Measurements from ENCODE around the gene CYP2F1. TPM values are rescaled to one million over a fixed set of nuclear protein-coding genes. Genes with fewer than 3 reads are reported as not detected.
"Not testable (repeated sequence)": the region's sequence is repeated elsewhere in the genome, so short reads cannot be mapped to it uniquely, and the experiment has no call there.

The CYP2F1 gene
- total RNA-seq, 1 experiment from 2014 or later = not detected

- ChIA-PET POLR2A (interaction anchor here (0.7 to 0.8 kb wide), 2 partner anchors 257 to 367 kb away, joined by 3 to 5 read pairs; no protein-coding TSS in a partner anchor), CTCF (interaction anchor here (0.6 to 1.1 kb wide), 5 partner anchors 81 to 509 kb away, joined by 3 to 5 read pairs (median 3); partner anchors contain the start of gene EGLN2)
- H3K4me3 ChIP-seq (ENCODE audit: low read depth, low read length) = no peak overlapping the region
- intact Hi-C loops (cut with micrococcal nuclease; ENCODE audit: unreplicated experiment) = loop anchor here (1.0 to 2.0 kb wide), 2 partner anchors 170 to 482 kb away; no protein-coding TSS in a partner anchor
- BruUV-seq (replicated peaks) = no TSS peak
- H3K9me3 ChIP-seq = no peaks in the 10 kb centered on the region
- H3K4me1 ChIP-seq = no peaks in the 10 kb centered on the region
- H3K9me3 Mint-ChIP-seq (ENCODE audit: unreplicated experiment) = no peaks in the 10 kb centered on the region
- DNase-seq = peak; percentile 82
- H3K27me3 Mint-ChIP-seq (ENCODE audit: insufficient read depth, unreplicated experiment) = no peaks in the 10 kb centered on the region
- no peaks in the 10 kb centered on the region for H3K36me3 Mint-ChIP-seq (ENCODE audit: insufficient read depth, unreplicated experiment)
- H3K27ac Mint-ChIP-seq (ENCODE audit: unreplicated experiment) = no peak overlapping the region
- TF ChIP-seq, protein P1, sequence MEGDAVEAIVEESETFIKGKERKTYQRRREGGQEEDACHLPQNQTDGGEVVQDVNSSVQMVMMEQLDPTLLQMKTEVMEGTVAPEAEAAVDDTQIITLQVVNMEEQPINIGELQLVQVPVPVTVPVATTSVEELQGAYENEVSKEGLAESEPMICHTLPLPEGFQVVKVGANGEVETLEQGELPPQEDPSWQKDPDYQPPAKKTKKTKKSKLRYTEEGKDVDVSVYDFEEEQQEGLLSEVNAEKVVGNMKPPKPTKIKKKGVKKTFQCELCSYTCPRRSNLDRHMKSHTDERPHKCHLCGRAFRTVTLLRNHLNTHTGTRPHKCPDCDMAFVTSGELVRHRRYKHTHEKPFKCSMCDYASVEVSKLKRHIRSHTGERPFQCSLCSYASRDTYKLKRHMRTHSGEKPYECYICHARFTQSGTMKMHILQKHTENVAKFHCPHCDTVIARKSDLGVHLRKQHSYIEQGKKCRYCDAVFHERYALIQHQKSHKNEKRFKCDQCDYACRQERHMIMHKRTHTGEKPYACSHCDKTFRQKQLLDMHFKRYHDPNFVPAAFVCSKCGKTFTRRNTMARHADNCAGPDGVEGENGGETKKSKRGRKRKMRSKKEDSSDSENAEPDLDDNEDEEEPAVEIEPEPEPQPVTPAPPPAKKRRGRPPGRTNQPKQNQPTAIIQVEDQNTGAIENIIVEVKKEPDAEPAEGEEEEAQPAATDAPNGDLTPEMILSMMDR (IDR thresholded peaks at IDR 0.05; ENCODE audit: insufficient read depth in 1 of 2, low read depth in 1 of 2, low read length in 1 of 2, severe bottlenecking in 1 of 2, unreplicated experiment in 1 of 2) = peak; percentile 75 to 77
- H3K4me1 Mint-ChIP-seq (ENCODE audit: low read depth, unreplicated experiment) = no peaks in the 10 kb centered on the region
- H3K27me3 ChIP-seq (replicated peaks; ENCODE audit: control insufficient read depth, insufficient read depth, low read length) = no peaks in the 10 kb centered on the region
- no peaks in the 10 kb centered on the region for H3K36me3 ChIP-seq (ENCODE audit: control insufficient read depth, insufficient read depth, low read length)
- no peak overlapping the region for H3K4me3 Mint-ChIP-seq (ENCODE audit: unreplicated experiment)
Measured at GRCh38 chr19:41144403-41144802, 30.2 kb downstream of the CYP2F1 start.

DNA sequence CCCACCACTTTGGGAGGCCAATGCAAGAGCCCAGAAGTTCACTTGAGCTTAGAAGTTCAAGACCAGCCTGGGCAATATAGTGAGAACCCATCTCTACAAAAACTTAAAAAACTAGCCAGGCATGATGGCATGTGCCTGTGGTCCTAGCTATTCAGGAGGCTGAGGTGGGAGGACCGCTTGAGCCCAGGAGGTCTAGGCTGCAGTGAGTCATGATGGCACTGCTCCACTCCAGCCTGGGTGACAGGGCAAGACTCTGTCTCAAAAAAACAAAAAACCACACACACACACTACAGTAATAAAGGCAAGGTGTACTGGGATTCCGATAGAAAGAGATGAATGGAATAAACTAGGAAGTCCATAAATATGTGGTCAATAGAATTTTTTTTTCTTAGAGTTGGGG is 35.6 kb downstream of the CYP2F1 start:
- no peaks in the 10 kb centered on the region for H3K27me3 ChIP-seq (replicated peaks; ENCODE audit: control insufficient read depth, insufficient read depth, low read length)
- H3K27ac Mint-ChIP-seq (ENCODE audit: unreplicated experiment) = no peak overlapping the region
- POLR2A ChIA-PET = no interaction called here
- no TSS peak for BruUV-seq (replicated peaks)
- no peak overlapping the region for H3K4me3 Mint-ChIP-seq (ENCODE audit: unreplicated experiment)
- no peaks in the 10 kb centered on the region for H3K4me1 ChIP-seq
- CTCF ChIA-PET = no interaction called here
- no peaks in the 10 kb centered on the region for H3K36me3 ChIP-seq (ENCODE audit: control insufficient read depth, insufficient read depth, low read length)
- intact Hi-C loops (cut with micrococcal nuclease; ENCODE audit: unreplicated experiment) = no loop called here
- H3K4me3 ChIP-seq (ENCODE audit: low read depth, low read length) = no peak overlapping the region
- H3K9me3 ChIP-seq = no peaks in the 10 kb centered on the region
- TF ChIP-seq, protein P1 (IDR thresholded peaks at IDR 0.05; ENCODE audit: insufficient read depth in 1 of 2, low read depth in 1 of 2, low read length in 1 of 2, severe bottlenecking in 1 of 2, unreplicated experiment in 1 of 2) = no peak
- no peak for DNase-seq
- H3K27me3 Mint-ChIP-seq (ENCODE audit: insufficient read depth, unreplicated experiment) = no peaks in the 10 kb centered on the region
- no peaks in the 10 kb centered on the region for H3K9me3 Mint-ChIP-seq (ENCODE audit: unreplicated experiment)
- H3K36me3 Mint-ChIP-seq (ENCODE audit: insufficient read depth, unreplicated experiment) = no peaks in the 10 kb centered on the region
- no peaks in the 10 kb centered on the region for H3K4me1 Mint-ChIP-seq (ENCODE audit: low read depth, unreplicated experiment)

DNA sequence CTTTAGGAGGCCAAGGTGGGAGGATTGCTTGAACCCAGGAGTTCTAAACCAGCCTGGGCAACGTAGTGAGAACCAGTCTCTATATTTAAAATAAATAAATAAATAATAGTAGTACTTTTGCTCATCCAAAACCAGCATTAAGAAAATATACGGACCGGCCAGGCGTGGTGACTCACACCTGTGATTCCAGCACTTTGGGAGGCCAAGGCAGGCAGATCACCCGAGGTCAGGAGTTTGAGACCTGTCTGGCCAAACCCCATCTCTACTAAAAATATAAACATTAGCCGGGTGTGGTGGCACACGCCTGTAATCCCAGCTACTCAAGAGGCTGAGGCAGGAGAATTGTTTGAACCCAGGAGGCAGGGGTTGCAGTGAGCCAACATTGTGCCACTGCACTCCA is 36.8 kb downstream of the CYP2F1 start:
- H3K9me3 ChIP-seq; H3K27me3 Mint-ChIP-seq (ENCODE audit: insufficient read depth, unreplicated experiment); intact Hi-C loops (cut with micrococcal nuclease; ENCODE audit: unreplicated experiment); CTCF ChIA-PET; H3K36me3 Mint-ChIP-seq (ENCODE audit: insufficient read depth, unreplicated experiment); DNase-seq; H3K9me3 Mint-ChIP-seq (ENCODE audit: unreplicated experiment); H3K4me3 ChIP-seq (ENCODE audit: low read depth, low read length); H3K4me1 Mint-ChIP-seq (ENCODE audit: low read depth, unreplicated experiment); BruUV-seq (replicated peaks); H3K27ac Mint-ChIP-seq (ENCODE audit: unreplicated experiment); H3K4me1 ChIP-seq; H3K36me3 ChIP-seq (ENCODE audit: control insufficient read depth, insufficient read depth, low read length); H3K27me3 ChIP-seq (replicated peaks; ENCODE audit: control insufficient read depth, insufficient read depth, low read length); H3K4me3 Mint-ChIP-seq (ENCODE audit: unreplicated experiment): not testable (repeated sequence)
- POLR2A ChIA-PET = interaction anchor here (0.7 kb wide), 1 partner anchor 373 kb away, joined by 8 read pairs; the partner anchor contains the start of gene RAB4B

- Mint-ChIP-seq H3K36me3 (ENCODE audit: insufficient read depth, unreplicated experiment) (peaks cover 15% of the 10 kb centered on the region), H3K27ac (ENCODE audit: unreplicated experiment) (no peak overlapping the region), H3K27me3 (ENCODE audit: insufficient read depth, unreplicated experiment) (no peaks in the 10 kb centered on the region), H3K4me1 (ENCODE audit: low read depth, unreplicated experiment) (peaks cover 11% of the 10 kb centered on the region), H3K4me3 (ENCODE audit: unreplicated experiment) (no peak overlapping the region), H3K9me3 (ENCODE audit: unreplicated experiment) (no peaks in the 10 kb centered on the region)
- no peak for DNase-seq
- Histone ChIP-seq H3K9me3 (no peaks in the 10 kb centered on the region), H3K36me3 (ENCODE audit: control insufficient read depth, insufficient read depth, low read length) (no peaks in the 10 kb centered on the region), H3K4me1 (peaks cover 12% of the 10 kb centered on the region), H3K27me3 (replicated peaks; ENCODE audit: control insufficient read depth, insufficient read depth, low read length) (no peaks in the 10 kb centered on the region), H3K4me3 (ENCODE audit: low read depth, low read length) (no peak overlapping the region)
- ChIA-PET POLR2A (no interaction called here), CTCF (no interaction called here)
- intact Hi-C loops (cut with micrococcal nuclease; ENCODE audit: unreplicated experiment) = no loop called here
- no TSS peak for BruUV-seq (replicated peaks)
- TF ChIP-seq, protein P1 (IDR thresholded peaks at IDR 0.05; ENCODE audit: insufficient read depth in 1 of 2, low read depth in 1 of 2, low read length in 1 of 2, severe bottlenecking in 1 of 2, unreplicated experiment in 1 of 2) = no peak
Measured at GRCh38 chr19:41154060-41154459, 39.8 kb downstream of the CYP2F1 start.
